Astrocyte of the spinal cord (primary cell): Measurements from ENCODE around the gene DIO1.
A peak's percentile ranks its signal among the peaks of the same experiment; 100 is the strongest.
"Not testable (repeated sequence)": the region's sequence is repeated elsewhere in the genome, so short reads cannot be mapped to it uniquely, and the experiment has no call there.

Experiments used
- DNase-seq: peaks from one replicate; pipeline ENCODE4 v3.0.0; 2011; ENCODE audit warnings: low read depth, low spot score
- H3K4me3 ChIP-seq: 2 replicates; pipeline ENCODE4 v1.5.1; 2011; ENCODE audit warnings: low read depth, mild to moderate bottlenecking, low read length, moderate library complexity
- CTCF ChIP-seq: IDR thresholded peaks from 2 replicates; pipeline ENCODE4 v1.5.1; 2012; ENCODE audit warnings: low read depth, mild to moderate bottlenecking, low read length, inconsistent platforms
- in situ Hi-C: cut with HindIII; loops from 2 replicates; pipeline ENCODE4 v1.10.0; 2017; ENCODE audit warnings: low sequenced_read_pairs

DIO1 gene

GRCh38 chr1:53868565-53868964 lies 25.4 kb upstream of the DIO1 start:
- no peak for TF ChIP-seq CTCF
- no peak for DNase-seq
- H3K4me3 ChIP-seq = no peak overlapping the region
- in situ Hi-C loops = no loop called here

GRCh38 chr1:53869454-53870117 lies 24.4 kb upstream of the DIO1 start:
- H3K4me3 ChIP-seq = no peak overlapping the region
- no peak for DNase-seq
- TF ChIP-seq CTCF = no peak
- in situ Hi-C loops = no loop called here

- DNase-seq = peak; percentile 11
- H3K4me3 ChIP-seq = no peak overlapping the region
- in situ Hi-C loops = no loop called here
- no peak for TF ChIP-seq CTCF
These were observed 22.8 kb upstream of the DIO1 start for GRCh38 chr1:53871221-53871620.

- H3K4me3 ChIP-seq = no peak overlapping the region
- TF ChIP-seq CTCF = no peak
- in situ Hi-C loops = no loop called here
- no peak for DNase-seq
These were observed 22.1 kb upstream of the DIO1 start for GRCh38 chr1:53871773-53872484.

- in situ Hi-C loops, DNase-seq, H3K4me3 ChIP-seq: not testable (repeated sequence)
These were observed 18.8 kb upstream of the DIO1 start for GRCh38 chr1:53875150-53875549.

- peak; percentile 70 for DNase-seq
- in situ Hi-C loops = no loop called here
- no peak overlapping the region for H3K4me3 ChIP-seq
- peak; percentile 63 for TF ChIP-seq CTCF
These were observed 15.4 kb upstream of the DIO1 start for GRCh38 chr1:53878492-53879105.

- H3K4me3 ChIP-seq, DNase-seq, in situ Hi-C loops: not testable (repeated sequence)
These were observed 12.1 kb upstream of the DIO1 start for GRCh38 chr1:53881853-53882252.

GRCh38 chr1:53883600-53883999 lies 10.4 kb upstream of the DIO1 start:
- DNase-seq, H3K4me3 ChIP-seq, in situ Hi-C loops: not testable (repeated sequence)
